GM18502 (cell line): Measurements from ENCODE around the gene TAS2R10.

Source experiments
- ATAC-seq: cut with Tn5 transposase; IDR thresholded peaks from one replicate; pipeline ENCODE4 v1.9.1; 2021; ENCODE audit warnings: mild to moderate bottlenecking; ENCODE audit not compliant: unreplicated experiment, poor library complexity

TAS2R10 gene

GRCh38 chr12:10783252-10783651 lies 42.9 kb downstream of the TAS2R10 start:
- ATAC-seq, result no peak

- no peak for ATAC-seq
Observed at GRCh38 chr12:10779103-10779502, 47.1 kb downstream of the TAS2R10 start.
